Activated CD8-positive, alpha-beta memory T cell treated with anti-CD3 and anti-CD28 coated beads, Interleukin-2, amount 50 U/mL, for 24 hours (primary cell): ENCODE results near the gene CBLN3.
"Not testable (repeated sequence)": the region's sequence is repeated elsewhere in the genome, so short reads cannot be mapped to it uniquely, and the experiment has no call there.

Source experiments
- DNase-seq: peaks from one replicate; pipeline ENCODE4 v3.0.0-alpha.2; 2020; ENCODE audit errors: extremely low read depth

The CBLN3 gene

GRCh38 chr14:24429395-24430142 is at the start of gene CBLN3, which contains the start of gene KHNYN:
CBLN3 (minus strand) TSS chr14:24429668; CDS start chr14:24429054, 614 bp downstream.
KHNYN (plus strand) TSS chr14:24429954; CDS start chr14:24430731, 777 bp downstream.
- DNase-seq, result peak; percentile 58

GRCh38 chr14:24475261-24475660 is 45.8 kb upstream of the CBLN3 start:
- DNase-seq, result no peak

GRCh38 chr14:24473211-24473610 is 43.7 kb upstream of the CBLN3 start:
- DNase-seq, result no peak

- not testable (repeated sequence) for DNase-seq
These were observed 41.0 kb upstream of the CBLN3 start for GRCh38 chr14:24470450-24470849.

- no peak for DNase-seq
These were observed 36.3 kb upstream of the CBLN3 start for GRCh38 chr14:24465805-24466204.

GRCh38 chr14:24465368-24465767 is 35.9 kb upstream of the CBLN3 start:
- DNase-seq, result no peak

GRCh38 chr14:24463884-24464785 is 34.7 kb upstream of the CBLN3 start:
- DNase-seq, result no peak

GRCh38 chr14:24463017-24463883 is 33.8 kb upstream of the CBLN3 start:
- DNase-seq, result no peak

- DNase-seq, result no peak
These were observed 31.9 kb upstream of the CBLN3 start for GRCh38 chr14:24461336-24461735.

GRCh38 chr14:24459331-24459730 is 29.9 kb upstream of the CBLN3 start:
- DNase-seq, result no peak

GRCh38 chr14:24458736-24459135 is 29.3 kb upstream of the CBLN3 start:
- no peak for DNase-seq

- no peak for DNase-seq
These were observed 27.5 kb upstream of the CBLN3 start for GRCh38 chr14:24456980-24457379.

GRCh38 chr14:24450828-24451227 is 21.4 kb upstream of the CBLN3 start:
- DNase-seq, result not testable (repeated sequence)

- no peak for DNase-seq
These were observed 13.7 kb upstream of the CBLN3 start for GRCh38 chr14:24443053-24443665.

GRCh38 chr14:24442240-24443052 is 13.0 kb upstream of the CBLN3 start, which contains the start of gene SDR39U1:
SDR39U1 (minus strand) TSS chr14:24442776; CDS start chr14:24442769, 7 bp downstream.
- DNase-seq, result peak; percentile 95

GRCh38 chr14:24441904-24442239 is 12.4 kb upstream of the CBLN3 start:
- DNase-seq, result no peak

GRCh38 chr14:24441485-24441884 is 12.0 kb upstream of the CBLN3 start:
- DNase-seq, result no peak

GRCh38 chr14:24440606-24441399 is 11.3 kb upstream of the CBLN3 start:
- no peak for DNase-seq

GRCh38 chr14:24439830-24440605 is 10.6 kb upstream of the CBLN3 start:
- no peak for DNase-seq
